Fibroblast of skin of back (primary cell): ENCODE measurements around the gene KRT2.

Experiments
- DNase-seq: peaks from one replicate; pipeline ENCODE4 v3.0.0-alpha.2; 2013

Gene KRT2

DNA sequence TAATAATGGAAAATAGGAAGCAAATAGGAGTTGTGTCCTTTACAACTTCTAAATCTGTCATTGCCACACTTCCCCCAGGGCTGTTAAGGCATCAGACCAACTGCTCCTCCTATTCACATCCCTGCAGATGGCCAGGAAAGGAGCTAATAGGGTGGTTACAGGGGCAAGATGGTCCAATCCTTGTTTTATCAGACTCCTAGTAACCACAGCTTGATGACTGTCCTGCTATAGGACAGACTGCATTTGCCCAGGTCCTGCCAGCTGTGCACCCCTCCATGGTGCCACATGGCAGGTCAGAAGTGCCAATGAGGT, 10.9 kb upstream of the KRT2 start:
- DNase-seq, result no peak

DNA sequence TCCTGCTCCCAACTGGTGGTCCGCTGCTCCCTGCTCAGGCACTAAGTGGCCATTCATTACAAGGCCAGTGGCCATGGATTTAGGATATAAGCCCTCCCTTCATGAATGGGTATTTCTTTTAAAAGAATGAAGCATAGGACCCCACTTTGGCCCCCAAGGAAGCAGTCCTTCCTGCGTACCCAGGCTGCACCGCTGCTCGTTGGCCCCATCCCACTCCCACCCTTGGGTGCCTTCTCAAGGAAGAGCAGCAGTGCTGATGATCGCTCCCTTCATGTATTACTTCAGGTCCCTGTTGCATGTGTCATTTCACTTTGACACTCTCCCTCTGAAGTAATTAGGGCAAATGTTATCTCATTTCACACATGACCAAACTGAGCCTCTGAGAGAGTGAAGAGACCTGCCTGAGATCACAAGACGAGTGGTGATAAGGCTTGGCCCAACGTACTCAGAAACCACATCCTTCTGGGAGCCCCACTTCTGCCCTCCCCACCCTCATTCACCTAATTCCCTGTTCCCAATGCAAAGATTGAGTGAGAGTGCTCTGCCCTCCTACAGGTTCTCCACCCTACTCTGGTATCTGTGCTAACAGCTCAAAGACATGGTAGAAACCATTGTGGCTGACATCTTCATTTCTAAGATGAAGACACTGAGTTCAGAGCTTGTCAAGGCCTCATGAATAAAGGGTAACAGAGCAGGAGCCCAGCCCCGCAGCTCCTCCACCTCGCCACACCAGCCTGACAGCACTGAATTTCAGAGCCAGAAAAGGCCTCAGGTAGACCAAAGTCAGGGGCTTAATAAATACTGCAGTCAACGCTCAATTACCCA, 10.3 kb upstream of the KRT2 start:
- no peak for DNase-seq

DNA sequence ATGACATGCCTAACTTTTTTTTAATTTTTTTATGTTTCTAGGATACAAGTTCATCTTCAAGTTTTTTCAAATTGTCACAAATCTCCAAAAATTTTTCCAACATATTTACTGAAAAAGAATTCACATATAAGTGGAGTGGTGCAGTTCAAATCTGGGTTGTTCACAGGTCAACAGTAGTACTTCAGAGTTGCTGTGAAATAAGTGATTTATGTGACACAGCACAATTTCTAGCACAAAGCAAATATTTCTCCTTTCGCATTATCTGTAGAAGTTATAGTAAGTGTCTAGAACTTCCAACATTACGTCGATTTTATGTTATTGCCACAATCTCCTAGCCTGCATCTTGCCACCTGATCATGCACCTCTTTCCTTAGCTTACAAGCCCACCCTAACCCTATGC, 9.7 kb upstream of the KRT2 start:
- DNase-seq, result no peak

DNA sequence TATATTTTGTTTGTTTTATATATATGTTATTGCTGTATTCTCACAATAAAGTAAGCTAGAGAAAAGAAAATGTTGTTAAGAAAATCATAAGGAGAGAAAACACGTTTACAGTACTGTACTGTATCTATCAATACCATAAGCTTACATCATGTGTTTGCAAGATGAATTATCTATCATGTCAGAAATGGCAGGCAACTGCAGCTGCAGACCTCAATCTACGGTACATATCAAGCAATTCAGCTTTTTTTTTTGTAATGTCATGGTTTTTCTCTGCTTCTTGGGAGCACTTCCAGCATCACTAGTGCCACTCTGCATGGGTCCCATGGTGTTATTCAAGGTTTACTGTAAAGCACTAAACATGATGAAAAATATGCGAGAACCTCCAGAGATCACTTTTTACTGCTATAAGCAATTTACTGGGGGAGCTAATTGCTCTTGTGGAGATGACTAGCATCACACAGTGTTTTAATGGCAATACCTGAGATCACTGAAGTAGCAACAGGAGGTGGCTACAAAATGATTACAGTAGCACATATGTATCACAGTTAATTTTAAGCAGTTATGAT, 9.0 kb upstream of the KRT2 start:
- DNase-seq, result no peak

DNA sequence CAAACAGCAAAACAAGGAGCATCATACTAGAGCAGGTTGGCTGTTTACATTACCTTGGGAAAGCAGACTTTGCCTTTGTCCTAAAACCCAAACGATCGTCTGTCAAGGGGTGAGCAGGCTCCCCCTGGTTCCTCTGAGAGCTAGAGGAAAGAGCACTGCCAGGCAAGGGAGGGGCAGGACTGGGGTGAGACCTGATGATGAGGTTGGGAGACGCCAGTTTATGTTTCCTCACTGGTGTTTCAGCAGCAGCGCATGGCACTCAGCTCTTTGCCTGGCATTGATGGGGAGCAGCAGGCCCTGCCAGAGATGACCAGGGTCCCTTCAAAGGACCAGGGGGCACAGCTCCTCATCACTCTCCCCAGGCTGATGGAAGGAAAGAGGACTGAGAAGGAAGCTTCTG, 7.9 kb upstream of the KRT2 start:
- DNase-seq, result no peak

DNA sequence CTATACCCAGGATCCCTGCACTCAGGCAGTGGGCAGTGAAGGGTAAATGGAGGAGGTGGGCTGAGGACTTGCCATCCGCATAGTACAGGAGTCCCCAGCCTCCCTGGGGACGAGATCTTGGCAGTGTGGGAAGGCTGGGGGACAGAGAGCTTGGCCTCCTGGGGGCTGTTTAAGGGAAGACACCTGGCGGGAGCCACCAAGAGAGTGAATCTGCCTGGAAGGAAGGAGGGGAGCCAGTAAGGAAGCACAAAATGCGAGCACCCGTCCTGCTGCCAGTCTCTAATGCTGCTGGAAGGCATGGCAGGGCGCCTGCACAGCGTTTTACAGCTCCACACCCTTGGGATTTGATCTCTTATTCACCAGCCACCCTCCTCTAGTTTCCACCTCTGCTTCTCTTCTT, 7.4 kb upstream of the KRT2 start:
- no peak for DNase-seq

DNA sequence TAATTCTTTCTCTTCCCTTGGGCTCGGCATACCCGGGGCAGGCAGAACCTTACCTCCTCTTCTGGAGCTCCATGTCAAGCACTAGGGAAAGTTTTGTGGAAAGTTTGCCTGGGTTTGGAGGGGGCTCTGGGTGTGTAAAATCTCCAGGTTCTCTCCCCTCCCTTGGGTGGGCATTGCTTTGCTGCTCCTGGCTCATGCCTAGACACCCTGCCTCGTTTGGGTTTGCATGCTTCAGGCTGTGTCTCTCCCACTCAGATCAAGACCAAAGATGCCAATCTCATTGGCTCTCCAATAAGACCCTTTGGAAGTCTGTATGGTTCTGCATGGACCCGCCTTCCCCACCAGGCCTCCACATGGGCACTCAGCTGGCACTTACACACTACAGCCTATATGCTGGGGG, 6.2 kb upstream of the KRT2 start:
- DNase-seq, result no peak

DNA sequence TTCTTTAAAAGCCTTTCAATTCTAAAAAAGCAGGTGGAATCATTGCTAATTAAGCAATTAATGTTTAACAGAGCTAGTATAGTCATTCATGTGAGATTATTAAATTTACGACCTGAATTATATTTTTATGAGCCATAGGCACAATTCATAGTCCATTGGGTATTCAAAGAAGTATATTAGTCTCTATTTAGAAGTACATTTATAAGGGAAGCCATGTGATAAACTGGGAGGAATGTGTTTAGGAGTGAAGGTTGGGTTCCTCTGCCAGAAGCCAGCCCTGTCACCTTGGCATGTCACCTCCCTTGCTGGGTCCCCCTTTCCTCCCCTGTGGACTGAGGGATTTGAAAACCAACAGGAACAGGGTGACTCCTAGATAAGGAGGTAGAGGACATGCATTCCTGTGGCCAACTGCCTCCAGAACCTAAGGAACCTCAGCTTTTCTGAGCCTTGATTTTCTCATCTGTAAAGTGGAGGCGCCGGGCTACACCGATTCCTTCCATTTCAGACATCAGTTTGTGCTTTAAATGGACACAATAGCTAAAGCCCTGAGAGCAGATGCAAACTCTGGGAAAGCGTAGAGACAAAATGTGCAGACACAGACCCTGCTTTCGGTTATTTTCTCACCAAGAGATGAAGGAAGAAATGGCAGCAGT, 5.4 kb upstream of the KRT2 start:
- DNase-seq, result no peak

DNA sequence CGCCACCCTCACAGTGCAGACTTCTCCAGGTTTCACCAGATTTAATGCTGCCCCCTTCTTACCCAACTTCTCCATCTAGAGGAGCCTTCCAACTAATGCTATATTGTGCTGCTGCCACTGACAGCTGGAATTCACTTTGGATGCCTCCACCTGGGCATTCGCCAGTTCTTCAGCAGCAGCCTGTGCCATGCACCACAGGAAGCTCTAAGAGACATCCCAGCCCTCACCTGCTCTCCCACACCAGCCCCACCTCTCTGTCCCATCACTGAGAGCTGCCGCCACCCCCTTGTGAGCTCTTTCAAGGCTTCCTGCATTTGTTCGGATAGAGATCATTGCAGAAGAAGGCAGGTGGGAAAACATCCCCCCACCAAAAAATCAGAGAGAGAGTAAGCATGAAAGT, 4.6 kb upstream of the KRT2 start:
- DNase-seq, result no peak

DNA sequence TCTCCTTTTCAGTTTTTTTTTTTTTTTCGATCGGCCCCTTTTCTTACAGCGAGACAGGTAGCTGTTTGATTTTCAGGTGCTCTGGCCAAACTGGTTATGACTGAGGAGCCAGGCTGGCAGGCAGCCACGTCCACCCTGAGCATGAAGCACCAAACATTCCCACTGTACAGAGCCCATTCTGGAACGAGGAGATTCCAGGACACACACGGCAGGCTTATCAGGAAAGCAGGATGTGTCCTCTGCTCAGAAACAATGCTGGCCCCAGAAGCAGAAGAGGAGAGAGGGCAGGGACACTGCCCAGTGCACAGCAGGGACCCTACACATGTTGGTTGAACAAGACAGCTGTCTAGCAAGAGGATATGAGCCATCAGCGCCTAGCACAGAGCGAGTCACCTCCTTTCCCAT, 3.7 kb upstream of the KRT2 start:
- no peak for DNase-seq

DNA sequence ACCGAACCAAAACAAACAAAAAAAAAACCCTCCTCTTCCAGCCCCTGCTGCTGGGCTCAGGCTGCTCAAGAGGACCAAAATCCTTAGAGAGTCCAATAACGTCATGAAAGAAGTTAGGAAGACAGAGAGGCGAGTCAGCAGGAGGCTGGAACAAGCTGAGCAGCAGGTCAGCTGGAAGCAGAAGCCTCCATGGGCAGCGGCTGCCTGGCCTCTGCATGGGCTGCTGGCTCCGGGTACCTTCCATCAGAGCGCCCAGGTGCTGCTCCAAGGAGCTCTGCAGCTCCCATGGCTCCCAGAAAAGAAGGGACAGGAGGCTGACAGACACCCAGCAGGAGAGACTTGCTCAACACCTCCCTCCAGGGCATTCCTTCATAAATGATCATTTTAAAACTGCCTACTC, 3.2 kb upstream of the KRT2 start:
- DNase-seq, result no peak

DNA sequence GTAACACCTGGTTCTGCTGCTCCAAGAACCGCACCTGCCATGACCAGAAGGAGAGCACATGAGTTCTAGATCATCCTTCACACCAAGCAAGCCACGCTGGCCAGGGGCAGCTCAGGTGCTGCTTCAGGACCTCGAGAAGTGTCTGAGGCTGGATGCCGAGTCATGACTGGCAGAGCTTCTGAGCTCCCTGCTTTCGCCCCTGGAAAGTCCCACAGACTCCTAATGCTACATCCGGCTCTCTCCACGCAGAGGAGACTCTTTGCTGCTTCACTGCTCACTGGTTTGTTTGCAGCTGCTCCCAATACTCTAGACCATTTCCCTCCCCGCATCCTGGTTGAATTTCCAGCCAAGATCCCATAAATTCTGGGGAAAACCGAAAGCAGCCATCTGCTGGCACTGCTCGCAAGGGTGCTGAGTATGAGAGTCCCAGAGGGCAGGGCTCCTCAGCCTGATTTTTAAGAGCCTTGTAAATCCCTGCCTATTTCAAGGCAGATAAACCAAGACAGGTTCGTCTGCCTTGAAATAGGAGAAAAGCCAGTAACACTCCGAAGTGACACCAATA, 1.4 kb downstream of the KRT2 start:
- no peak for DNase-seq

DNA sequence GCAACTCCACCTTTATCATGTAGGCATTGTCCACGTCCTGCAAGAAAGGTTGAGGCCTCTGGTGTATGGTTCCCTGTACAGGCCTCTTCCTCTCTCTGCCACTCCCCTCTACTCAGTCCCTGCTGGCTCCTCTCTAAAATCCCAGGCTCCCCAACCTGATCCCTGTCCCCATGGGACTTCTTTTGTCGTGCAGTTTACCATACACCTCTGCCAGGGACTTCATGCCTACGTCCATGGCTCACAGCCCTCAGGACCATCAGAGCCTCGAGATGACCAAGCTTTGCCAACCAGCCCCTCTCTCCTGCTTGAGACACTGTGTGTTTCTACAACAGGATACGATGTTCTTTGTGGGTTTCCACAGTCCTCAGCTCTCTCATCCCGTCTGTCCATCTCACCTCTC, 2.9 kb downstream of the KRT2 start:
- no peak for DNase-seq

DNA sequence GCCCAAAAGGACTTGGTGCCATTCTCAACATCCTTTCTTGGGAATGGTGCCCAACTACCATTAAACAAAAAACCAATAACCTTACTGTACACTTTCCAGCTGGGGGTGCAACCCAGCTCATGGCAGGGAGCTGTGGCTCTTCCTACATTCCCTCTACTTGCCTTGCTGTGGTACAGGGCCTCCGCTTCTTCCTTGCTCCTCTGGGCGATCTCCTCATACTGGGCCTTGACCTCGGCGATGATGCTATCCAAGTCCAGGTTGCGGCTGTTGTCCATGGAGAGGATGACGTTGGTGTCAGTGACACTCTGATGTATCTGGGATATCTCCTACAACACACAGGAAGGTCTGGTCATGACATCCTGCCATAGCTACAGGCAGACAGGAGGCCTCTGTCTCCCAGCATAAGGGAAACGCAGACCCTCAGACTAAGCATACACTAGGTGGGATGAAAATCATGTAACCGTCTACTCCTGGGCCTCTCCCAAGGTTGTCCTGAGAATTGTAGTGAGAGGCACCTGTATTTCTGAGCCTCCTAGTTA, 3.9 kb downstream of the KRT2 start:
- no peak for DNase-seq

DNA sequence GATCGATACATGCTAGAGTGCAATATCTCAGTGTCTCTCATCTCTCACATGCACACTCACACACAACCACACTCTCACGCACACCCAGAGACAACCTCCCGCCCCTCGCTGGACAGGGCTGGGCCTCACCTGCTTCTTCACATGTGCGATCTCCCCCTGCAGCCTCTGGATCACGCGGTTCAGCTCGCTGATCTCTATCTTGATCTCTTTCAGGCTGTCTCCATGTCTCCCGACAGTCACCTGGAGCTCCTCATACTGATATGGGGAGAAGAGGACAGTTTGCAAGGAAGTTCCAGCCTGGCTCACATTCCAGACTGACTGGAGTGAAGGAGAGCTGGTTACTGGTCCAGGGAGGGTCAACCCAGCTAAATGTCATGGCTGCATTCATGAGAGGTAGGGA, 4.4 kb downstream of the KRT2 start:
- DNase-seq, result no peak

DNA sequence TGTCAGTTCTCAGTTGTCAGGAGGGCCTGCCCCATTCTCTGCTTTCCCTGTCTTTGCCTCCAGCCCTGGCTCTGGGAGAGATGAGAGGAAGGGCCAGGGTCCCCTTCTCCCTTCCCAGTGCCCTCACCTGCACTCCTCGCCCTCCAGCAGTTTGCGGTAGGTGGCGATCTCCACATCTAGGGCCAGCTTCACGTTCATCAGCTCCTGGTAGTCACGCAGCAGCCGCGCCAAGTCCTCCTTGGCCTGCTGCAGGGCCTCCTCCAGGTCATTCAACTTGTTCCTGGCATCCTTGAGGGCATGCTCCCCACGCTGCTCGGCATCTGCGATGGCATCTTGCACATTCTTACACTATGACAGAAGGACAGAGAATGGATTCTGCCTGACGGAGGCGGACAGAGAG, 5.4 kb downstream of the KRT2 start:
- DNase-seq, result no peak

DNA sequence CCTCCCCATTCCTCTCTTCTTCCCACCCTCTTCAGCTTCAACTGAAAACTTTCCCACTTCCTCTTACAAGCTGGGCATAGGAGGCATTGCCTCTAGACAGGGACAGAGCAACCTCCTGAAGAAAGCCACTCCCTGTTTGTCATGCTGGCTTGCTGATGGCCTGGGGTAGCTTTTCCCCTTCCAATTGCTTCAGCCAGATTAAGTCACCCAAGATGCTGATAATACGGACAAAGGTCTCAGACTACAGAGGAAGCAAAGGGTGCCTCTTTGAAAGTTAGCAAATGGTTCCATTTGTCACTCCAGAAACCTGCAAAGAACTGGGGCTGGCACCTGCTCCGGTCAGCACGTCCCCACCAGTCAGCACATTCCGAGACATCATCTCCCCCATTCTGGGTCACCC, 6.0 kb downstream of the KRT2 start:
- no peak for DNase-seq

DNA sequence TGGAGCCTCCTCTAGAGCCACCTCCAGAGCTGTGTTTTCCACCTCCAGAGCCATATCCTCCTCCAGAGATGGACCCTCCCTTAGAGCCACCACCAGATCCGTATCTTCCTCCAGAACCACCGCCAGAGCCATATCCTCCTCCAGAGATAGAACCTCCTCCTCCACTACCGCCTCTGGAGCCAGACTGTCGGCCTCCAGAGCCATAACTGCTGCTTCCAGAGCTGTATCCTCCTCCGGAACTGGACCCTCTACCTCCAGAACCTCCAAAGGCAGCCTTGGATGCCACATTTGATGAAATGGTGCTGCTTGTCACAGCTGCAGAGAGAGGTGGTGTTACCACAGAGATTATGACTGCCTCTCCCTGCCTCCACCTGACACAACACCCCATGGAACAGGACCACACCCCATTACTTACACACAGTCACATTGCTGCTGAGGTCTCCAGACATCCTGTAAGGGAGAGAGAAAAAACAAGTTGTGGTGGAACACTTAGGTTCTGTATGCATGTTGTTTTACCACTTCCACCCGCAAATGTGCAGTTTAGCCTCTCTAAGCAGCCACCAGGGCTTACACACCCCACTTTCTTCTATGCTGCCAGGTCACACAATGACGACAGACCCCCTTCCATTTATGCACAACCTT, 6.8 kb downstream of the KRT2 start:
- no peak for DNase-seq

DNA sequence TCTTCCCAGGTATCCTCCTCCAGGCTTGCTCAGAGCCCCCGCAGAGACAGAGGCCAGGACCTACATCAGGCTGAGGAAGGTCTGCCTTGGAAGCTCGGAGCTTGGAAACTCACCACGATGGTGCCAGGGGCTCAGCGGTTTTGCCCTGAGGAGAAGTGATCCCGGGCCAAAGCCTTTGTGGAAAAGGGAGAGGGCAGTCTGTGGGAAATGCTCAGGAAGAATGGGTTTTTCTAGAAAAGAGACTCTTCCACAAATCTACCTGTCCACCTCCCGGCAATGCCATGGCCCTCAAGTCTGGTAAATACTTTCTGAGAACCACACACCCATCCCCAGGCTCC, 8.0 kb downstream of the KRT2 start:
- no peak for DNase-seq

DNA sequence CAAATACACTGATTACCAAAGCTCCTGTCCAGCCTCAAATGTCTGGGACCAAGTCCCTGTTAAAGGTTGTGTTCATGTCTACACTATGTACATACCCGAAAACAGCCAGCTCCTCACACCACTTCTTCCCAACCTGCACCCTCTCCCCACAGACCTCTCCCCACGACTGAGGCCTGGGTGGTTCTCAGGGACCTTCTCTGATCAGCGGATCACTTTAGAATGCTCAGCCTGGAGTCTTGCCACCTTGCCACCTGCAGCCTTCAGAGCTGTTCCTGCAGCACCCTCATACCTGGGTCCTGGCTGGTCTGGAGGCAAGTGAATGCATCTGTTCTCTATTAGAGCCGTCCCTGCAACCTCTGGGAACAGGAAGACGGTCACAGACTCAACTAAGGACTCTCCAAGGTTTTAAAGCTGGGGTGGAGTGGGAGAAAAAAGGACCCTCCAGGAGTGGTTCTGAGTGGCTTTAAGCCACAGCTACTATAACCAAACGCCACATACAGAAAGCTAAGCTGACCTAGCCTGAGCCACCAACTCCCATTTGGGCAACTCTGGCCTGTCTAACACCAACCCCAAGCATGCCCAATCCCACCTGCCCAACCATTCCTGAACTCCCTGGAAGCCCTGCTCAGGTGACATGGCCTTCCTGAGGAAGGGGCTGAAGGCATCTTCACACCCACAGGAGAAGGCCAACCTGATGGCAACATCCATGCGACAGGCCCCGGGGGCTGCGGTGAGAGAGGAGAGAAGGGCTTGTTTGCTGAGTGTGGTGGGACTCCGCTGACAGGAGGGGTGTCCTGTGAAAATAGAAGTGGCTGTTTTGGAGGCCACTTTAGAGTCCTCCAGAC, 8.6 kb downstream of the KRT2 start:
- no peak for DNase-seq

DNA sequence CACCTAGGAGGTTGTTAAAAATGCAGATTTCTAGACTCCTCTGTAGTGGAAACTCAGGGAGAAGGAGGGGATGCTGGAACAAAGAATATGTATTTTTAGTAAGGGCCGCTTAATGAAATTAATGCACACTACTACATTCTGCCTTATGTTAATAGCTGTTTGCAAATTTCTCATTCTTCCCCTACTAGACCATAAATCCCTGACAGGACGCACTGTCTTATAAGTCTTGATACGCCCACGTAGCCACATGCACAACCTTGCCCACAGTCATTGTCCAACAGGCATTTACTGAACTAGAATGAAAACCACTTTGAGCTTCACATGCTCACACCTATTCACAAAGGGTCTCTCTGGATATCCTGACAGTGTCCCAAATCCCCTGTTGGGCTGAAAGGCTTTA, 10.5 kb downstream of the KRT2 start:
- no peak for DNase-seq

DNA sequence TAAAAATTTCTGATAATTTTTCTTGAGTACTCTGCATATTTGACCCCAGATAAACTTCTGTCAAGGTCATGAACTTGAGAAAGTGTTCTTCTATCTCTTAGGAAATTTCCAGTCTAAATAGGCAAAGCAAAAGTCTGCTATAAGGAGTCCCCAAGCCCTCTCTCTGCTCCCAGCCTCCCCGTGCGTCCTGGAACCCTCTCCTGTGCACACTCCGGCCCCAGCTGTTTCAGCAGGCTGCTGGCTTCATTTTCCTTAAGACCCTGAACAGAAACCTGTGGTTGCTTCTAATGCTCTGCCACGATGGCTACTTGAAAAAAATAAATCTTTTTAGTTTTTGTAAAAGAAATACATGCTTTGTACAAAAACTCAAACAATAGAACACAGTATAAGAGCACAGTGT, 14.7 kb downstream of the KRT2 start:
- no peak for DNase-seq
